Endothelial cell of umbilical vein (primary cell): ENCODE results near the gene ASB10. TPM values are rescaled to one million over a fixed set of nuclear protein-coding genes. Genes with fewer than 3 reads are reported as not detected.

Source experiments
- BruUV-seq: library from RNA; stranded (reverse); fragments of 400-500 nt; replicated peaks from 2 replicates; lab custom pipeline; 2021; lab: Mats Ljungman, UMichigan
- CTCF ChIA-PET: fragments of 300-600, 350-600 bp; sonication (Branson Sonifier 250); formaldehyde crosslinking; loops from one replicate; lab custom pipeline; 2021; ENCODE audit warnings: antibody characterized with exemption, inconsistent platforms; lab: Charles Lee
- POLR2A ChIA-PET: fragments of 300-600, 350-600 bp; sonication (Branson Sonifier 250); formaldehyde crosslinking; loops from one replicate; lab custom pipeline; 2021; ENCODE audit warnings: antibody characterized with exemption, inconsistent platforms; lab: Charles Lee
- DNase-seq: peaks from one replicate; pipeline ENCODE4 v3.0.0-alpha.2; 2011; ENCODE audit warnings: low read depth, low spot score
- FAIRE-seq: peaks from 2 replicates; lab custom pipeline; 2011; peaks lifted over from hg19 to GRCh38; lab: Jason Lieb, UNC
- H2AFZ ChIP-seq: 2 replicates; pipeline ENCODE4 v1.6.0; 2012; ENCODE audit warnings: low read depth, low read length, control low read depth, inconsistent platforms
- H3K27ac ChIP-seq: 2 replicates; pipeline ENCODE4 v1.5.1; 2011; ENCODE audit warnings: low read depth, mild to moderate bottlenecking, control low read depth, low read length, moderate library complexity; ENCODE audit not compliant: insufficient read depth
- H3K27me3 ChIP-seq, 2 experiments: 2 replicates each; pipeline versions ENCODE4 v1.6.0 to v1.6.1; 2011; ENCODE audit warnings: low read length in 2 of 2, mixed read lengths in 1 of 2; ENCODE audit not compliant: control insufficient read depth in 2 of 2, insufficient read depth in 2 of 2
- H3K36me3 ChIP-seq, 2 experiments: 2 replicates in 1 of 2; 3 replicates in 1 of 2; pipeline ENCODE4 v1.5.1; 2011; ENCODE audit warnings: low read length in 2 of 2, mild to moderate bottlenecking in 1 of 2, moderate library complexity in 1 of 2; ENCODE audit not compliant: control insufficient read depth in 2 of 2, insufficient read depth in 2 of 2; ENCODE audit errors: extremely low read depth in 1 of 2
- H3K4me1 ChIP-seq: 3 replicates; pipeline ENCODE4 v1.5.1; 2011; ENCODE audit warnings: mild to moderate bottlenecking, low read length; ENCODE audit not compliant: control insufficient read depth, insufficient read depth; ENCODE audit errors: extremely low read depth
- H3K4me2 ChIP-seq: 2 replicates; pipeline ENCODE4 v1.6.1; 2011; ENCODE audit warnings: low read length, control low read depth, mixed read lengths; ENCODE audit not compliant: insufficient read depth
- H3K4me3 ChIP-seq, 3 experiments: fragments of 200-600 bp in 1 of 3; sonication (generic), shearing (Covaris generic) in 1 of 3; replicated peaks in 1 of 3; 2 replicates each; pipeline ENCODE4 v1.5.1; 2011 to 2016; ENCODE audit warnings: control low read depth in 3 of 3, low read length in 3 of 3, mild to moderate bottlenecking in 2 of 3, inconsistent platforms in 1 of 3, low read depth in 1 of 3, moderate library complexity in 1 of 3; ENCODE audit not compliant: insufficient read depth in 1 of 3
- H3K79me2 ChIP-seq: 2 replicates; pipeline ENCODE4 v1.6.0; 2012; ENCODE audit warnings: low read length, inconsistent platforms; ENCODE audit not compliant: control insufficient read depth, insufficient read depth
- H3K9ac ChIP-seq: replicated peaks from 2 replicates; pipeline ENCODE3; 2011; ENCODE audit warnings: low read length, control low read depth; ENCODE audit not compliant: insufficient read depth; ENCODE audit errors: extremely low read depth
- H3K9me1 ChIP-seq: replicated peaks from 3 replicates; pipeline ENCODE4 v1.6.0; 2011; ENCODE audit warnings: mild to moderate bottlenecking, low read length; ENCODE audit not compliant: control insufficient read depth, insufficient read depth; ENCODE audit errors: extremely low read depth
- H3K9me3 ChIP-seq: replicated peaks from 2 replicates; pipeline ENCODE4 v1.5.1; 2012; ENCODE audit warnings: low read length, inconsistent platforms; ENCODE audit not compliant: control insufficient read depth, insufficient read depth
- H4K20me1 ChIP-seq: replicated peaks from 2 replicates; pipeline ENCODE3; 2011; ENCODE audit warnings: mild to moderate bottlenecking, low read length; ENCODE audit not compliant: control insufficient read depth, insufficient read depth; ENCODE audit errors: extremely low read depth
- CTCF ChIP-seq, 2 donors: IDR thresholded peaks; 1 replicate in 1 of 2; 2 replicates in 1 of 2; pipeline ENCODE4 v1.5.1; 2011; ENCODE audit warnings: low read length in 2 of 2, mild to moderate bottlenecking in 2 of 2, moderate library complexity in 2 of 2, control low read depth in 1 of 2, inconsistent platforms in 1 of 2, low read depth in 1 of 2; ENCODE audit not compliant: insufficient read depth in 1 of 2; ENCODE audit errors: extremely low read depth in 1 of 2
- EZH2 ChIP-seq: IDR thresholded peaks from 2 replicates; pipeline ENCODE4 v1.6.1; 2012; ENCODE audit warnings: borderline replicate concordance, low read depth, mild to moderate bottlenecking, moderate library complexity, low read length, inconsistent platforms; ENCODE audit not compliant: severe bottlenecking
- FOS ChIP-seq: IDR thresholded peaks from 2 replicates; pipeline ENCODE4 v1.6.1; 2011; ENCODE audit warnings: mild to moderate bottlenecking, low read length, moderate library complexity, borderline replicate concordance; ENCODE audit not compliant: insufficient read depth
- GATA2 ChIP-seq: IDR thresholded peaks from 2 replicates; pipeline ENCODE4 v1.7.0; 2011; ENCODE audit warnings: low read depth, mild to moderate bottlenecking, moderate library complexity, mixed read lengths, low read length; ENCODE audit not compliant: insufficient read length, insufficient read depth
- JUN ChIP-seq: IDR thresholded peaks from 2 replicates; pipeline ENCODE4 v1.6.1; 2011; ENCODE audit warnings: borderline replicate concordance, low read depth; ENCODE audit not compliant: insufficient read length, insufficient read depth
- MAX ChIP-seq: IDR thresholded peaks from 2 replicates; pipeline ENCODE4 v1.6.1; 2011; ENCODE audit not compliant: insufficient read depth, insufficient read length
- MYC ChIP-seq: IDR thresholded peaks from one replicate; pipeline ENCODE4 v1.6.1; 2011; ENCODE audit warnings: mild to moderate bottlenecking, low read depth, low read length
- POLR2A ChIP-seq: IDR thresholded peaks from 2 replicates; pipeline ENCODE4 v1.6.1; 2012; ENCODE audit warnings: low read depth, mild to moderate bottlenecking, control low read depth, low read length
- POLR2AphosphoS5 ChIP-seq: IDR thresholded peaks from 2 replicates; pipeline ENCODE4 v1.6.1; 2012; ENCODE audit warnings: low read depth, mild to moderate bottlenecking, control low read depth, low read length, moderate library complexity; ENCODE audit not compliant: insufficient read depth
- dilution Hi-C: fragments of 300-500 bp; cut with MboI; formaldehyde crosslinking; loops from one replicate; pipeline ENCODE4 v1.15.0; 2019; ENCODE audit warnings: low sequenced_read_pairs; ENCODE audit not compliant: extremely low pct_ligation_motif_present
- intact Hi-C: fragments of 100-400 bp; cut with micrococcal nuclease; formaldehyde crosslinking; loops from one replicate; pipeline ENCODE4 v1.10.0; 2022
- polyA plus RNA-seq, 4 experiments: library from polyadenylated mRNA; depleted of rRNA in 3 of 4; stranded (reverse) in 3 of 4; unstranded in 1 of 4; fragments of >200 nt; gene quantifications; 2 replicates each; pipeline versions ENCODE4 v1.2.1 to v1.2.3, GENCODE V29; 2011 to 2012; ENCODE audit warnings: missing spikeins in 1 of 4
- total RNA-seq: library from RNA; stranded (reverse); gene quantifications from 2 replicates; pipeline ENCODE4 v1.2.3, GENCODE V29; 2021

Gene ASB10
- total and polyA plus RNA-seq, 2 donors (not counting 3 experiments of a cell fraction or from before 2014, with no cell fraction given) = not detected

GRCh38 chr7:151204383-151205032 is 17.5 kb upstream of the ASB10 start:
- Histone ChIP-seq H4K20me1 (no peaks in the 10 kb centered on the region), H2AFZ (no peak overlapping the region), H3K9me3 (no peaks in the 10 kb centered on the region), H3K36me3 (no peaks in the 10 kb centered on the region), H3K79me2 (no peaks in the 10 kb centered on the region), H3K27ac (no peak overlapping the region), H3K4me3 (no peak overlapping the region), H3K27me3 (peaks cover 9 to 14% of the 10 kb centered on the region in 2 experiments), H3K4me1 (no peaks in the 10 kb centered on the region), H3K9ac (no peak overlapping the region), H3K4me2 (no peak overlapping the region), H3K9me1 (no peaks in the 10 kb centered on the region)
- dilution Hi-C loops = no loop called here
- FAIRE-seq (no peak), DNase-seq (no peak)
- intact Hi-C loops = no loop called here
- CTCF ChIA-PET = interaction anchor here (1.0 kb wide), 1 partner anchor 40 kb away, joined by 3 read pairs; no protein-coding TSS in a partner anchor
- TF ChIP-seq FOS = no peak
- no peak for TF ChIP-seq CTCF (IDR thresholded peaks at IDR 0.05; ENCODE audit: extremely low read depth in 1 of 2, insufficient read depth in 1 of 2, low read depth in 1 of 2, low read length in 2 of 2)
- TF ChIP-seq EZH2 = no peak
- no peak for TF ChIP-seq JUN
- no peak for TF ChIP-seq POLR2AphosphoS5
- no peak for TF ChIP-seq GATA2
- TF ChIP-seq POLR2A = no peak
- TF ChIP-seq MYC = no peak
- no peak for TF ChIP-seq MAX
- no TSS peak for BruUV-seq
- POLR2A ChIA-PET = no interaction called here
